Activated CD8-positive, alpha-beta memory T cell treated with anti-CD3 and anti-CD28 coated beads for 36 hours (primary cell): ENCODE results near the gene CPAMD8. TPM values are rescaled to one million over a fixed set of nuclear protein-coding genes. Genes with fewer than 3 reads are reported as not detected.

Experiments
- total RNA-seq, 2 experiments: library from RNA; stranded (reverse); gene quantifications; one replicate each; pipeline ENCODE4 v1.2.3, GENCODE V29; 2021

Gene CPAMD8
- total RNA-seq, 2 experiments from 2014 or later = 0.15 TPM; not detected in 1

Other genes starting within 250 kb of the CPAMD8 start
- gene SIN3B, start 197.4 kb downstream of the CPAMD8 start, total RNA-seq = 10 to 100 TPM; 29.9 to 31.3 TPM
- gene F2RL3, start 137.8 kb downstream of the CPAMD8 start, total RNA-seq = not detected
- gene HAUS8, start 48.6 kb upstream of the CPAMD8 start, total RNA-seq = 10 to 100 TPM; 33.8 TPM
- 100 to 1,000 TPM; 100 to 105 TPM for gene MYO9B, start 49.0 kb upstream of the CPAMD8 start, total RNA-seq
- 10 to 100 TPM; 25.7 to 26.4 TPM for gene USE1, start 188.5 kb upstream of the CPAMD8 start, total RNA-seq
- 10 to 100 TPM; 20.4 to 22.9 TPM for gene OCEL1, start 199.4 kb upstream of the CPAMD8 start, total RNA-seq
- gene NR2F6, start 219.1 kb upstream of the CPAMD8 start, total RNA-seq = 10 to 100 TPM in 1 of 2 experiments, 1 to 10 TPM in 1; 9.7 to 10.3 TPM
- gene USHBP1, start 237.9 kb upstream of the CPAMD8 start, total RNA-seq = under 1 TPM in 1 of 2 experiments, not detected in 1; 0.06 TPM
- 100 to 1,000 TPM; 129 to 131 TPM for gene BABAM1, start 240.6 kb upstream of the CPAMD8 start, total RNA-seq